ENCODE data around the gene UBE3C.

GRCh38 chr7:157224627-157225026, 85.9 kb downstream of the UBE3C start:
- no peak for TF ChIP-seq POLR2A (IDR thresholded peaks at IDR 0.05)
- TF ChIP-seq CTCF (IDR thresholded peaks at IDR 0.05), result peak in 5 of 7 experiments; percentile 11 to 66 (median 50)
